MM.1S (cell line): ENCODE data around the gene CEP70.

Experiments used
- CTCF ChIP-seq: fragments of 300-600 bp; sonication (generic); IDR thresholded peaks from 2 replicates; pipeline ENCODE4 v1.5.1; 2016; ENCODE audit warnings: antibody characterized with exemption, low read length, mixed read lengths
- EZH2 ChIP-seq: fragments of 300-600 bp; sonication (generic); optimal IDR thresholded peaks from 2 replicates; pipeline ENCODE3; 2017; ENCODE audit warnings: low read depth, mild to moderate bottlenecking, antibody characterized with exemption, low read length, mixed read lengths
- EZH2phosphoT487 ChIP-seq: fragments of 300-600 bp; sonication (generic); IDR thresholded peaks from 2 replicates; pipeline ENCODE4 v1.6.1; 2018; ENCODE audit warnings: antibody characterized with exemption, low read length

GRCh38 chr3:138493804-138494606 is 100.1 kb downstream of the CEP70 start:
- TF ChIP-seq CTCF (no peak), EZH2phosphoT487 (no peak), EZH2 (no peak)
